Glomerular visceral epithelial cell (primary cell): ENCODE data around the gene EIF3I.
A peak's percentile ranks its signal among the peaks of the same experiment; 100 is the strongest.

Experiments used
- DNase-seq: peaks from one replicate; pipeline ENCODE4 v3.0.0-alpha.2; 2016; ENCODE audit errors: extremely low spot score

Gene EIF3I

GRCh38 chr1:32198237-32199042 lies 23.8 kb upstream of the EIF3I start:
- DNase-seq = no peak

- DNase-seq = no peak
These were observed 23.0 kb upstream of the EIF3I start for GRCh38 chr1:32199043-32199716.

DNA sequence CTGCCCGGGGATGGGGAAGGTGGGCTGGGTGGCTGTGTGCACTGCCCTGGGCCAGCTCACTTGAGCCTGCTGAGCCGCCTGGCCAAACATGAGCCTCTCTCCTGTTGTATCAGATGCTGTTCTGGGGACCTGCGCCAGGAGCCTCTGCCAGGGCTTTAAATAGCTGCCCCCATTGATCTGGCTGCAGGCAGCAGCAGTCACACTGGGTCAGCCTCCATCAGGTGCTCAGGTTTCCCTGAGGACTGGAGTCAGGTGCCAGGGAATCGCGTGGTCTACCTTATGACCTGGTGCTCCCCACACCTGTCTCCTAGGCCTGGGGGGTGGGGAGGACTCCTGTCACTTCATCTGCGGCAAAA lies 22.5 kb upstream of the EIF3I start:
- no peak for DNase-seq

GRCh38 chr1:32200226-32201010 lies 21.8 kb upstream of the EIF3I start, which contains the start of gene CCDC28B:
Gene CCDC28B, plus strand, starts transcription at chr1:32200595. Its CDS starts 1,341 bp downstream, at chr1:32201936.
- peak; percentile 48 for DNase-seq

DNA sequence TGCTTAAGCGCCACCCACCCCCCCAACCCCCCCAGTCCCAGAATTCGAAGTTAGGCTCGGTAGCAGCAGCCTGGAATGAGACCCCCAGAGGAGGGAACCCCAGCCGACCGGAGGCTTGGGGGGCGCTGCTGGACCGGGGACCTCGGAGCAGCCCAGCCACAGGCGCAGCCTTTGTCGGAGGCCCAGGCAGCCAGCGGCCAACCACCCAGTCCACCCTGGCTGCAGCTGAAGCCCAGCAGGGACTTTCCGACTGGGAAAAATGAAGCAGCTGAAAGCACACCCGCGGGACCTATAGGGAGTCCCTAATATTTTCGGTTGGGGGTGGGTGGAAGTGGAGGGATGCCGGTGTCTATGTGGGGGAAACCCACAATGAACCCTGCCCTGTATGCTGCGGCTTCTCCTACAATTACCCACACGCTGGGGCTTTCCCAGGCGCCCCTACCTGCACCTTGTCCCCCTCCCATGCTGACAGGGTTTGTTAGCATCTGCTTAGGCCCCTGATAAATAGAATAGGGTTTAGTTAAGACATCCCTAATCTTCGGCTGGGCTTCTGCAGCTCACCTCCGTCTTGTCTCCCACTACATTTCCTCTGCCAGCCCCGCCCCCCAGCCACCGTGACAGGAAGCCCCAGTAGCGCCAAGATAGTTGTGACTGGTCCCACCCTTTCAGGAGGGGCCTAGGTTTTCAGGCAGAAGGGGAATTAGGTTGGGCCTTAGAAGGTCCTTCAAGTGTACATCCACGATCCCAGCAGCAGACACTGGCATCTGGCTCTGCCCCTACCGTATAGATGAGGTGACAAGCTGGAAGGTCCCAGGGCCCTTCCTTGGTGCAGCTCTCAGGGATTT lies 21.0 kb upstream of the EIF3I start:
- peak; percentile 44 for DNase-seq

DNA sequence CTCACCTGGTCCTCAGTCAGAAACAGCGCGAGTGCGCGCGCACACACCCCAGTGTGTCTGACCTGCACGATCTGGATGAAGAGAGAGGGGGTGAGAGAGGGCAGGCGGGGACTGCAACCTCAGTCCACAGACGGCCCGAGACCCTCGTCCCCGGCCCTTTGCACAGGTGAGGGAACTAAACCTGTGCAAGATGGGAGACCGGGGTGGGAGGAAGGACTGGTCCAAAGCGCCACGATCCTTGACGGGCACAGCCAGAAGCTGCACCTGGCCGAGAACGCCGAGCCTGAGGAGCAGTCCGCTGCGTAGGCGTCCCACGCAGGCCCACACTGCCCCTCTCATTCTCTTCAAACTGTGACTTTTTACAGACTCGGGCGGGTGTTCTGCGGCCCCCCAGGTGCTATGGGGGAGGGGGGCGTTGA lies 17.3 kb upstream of the EIF3I start:
- no peak for DNase-seq

DNA sequence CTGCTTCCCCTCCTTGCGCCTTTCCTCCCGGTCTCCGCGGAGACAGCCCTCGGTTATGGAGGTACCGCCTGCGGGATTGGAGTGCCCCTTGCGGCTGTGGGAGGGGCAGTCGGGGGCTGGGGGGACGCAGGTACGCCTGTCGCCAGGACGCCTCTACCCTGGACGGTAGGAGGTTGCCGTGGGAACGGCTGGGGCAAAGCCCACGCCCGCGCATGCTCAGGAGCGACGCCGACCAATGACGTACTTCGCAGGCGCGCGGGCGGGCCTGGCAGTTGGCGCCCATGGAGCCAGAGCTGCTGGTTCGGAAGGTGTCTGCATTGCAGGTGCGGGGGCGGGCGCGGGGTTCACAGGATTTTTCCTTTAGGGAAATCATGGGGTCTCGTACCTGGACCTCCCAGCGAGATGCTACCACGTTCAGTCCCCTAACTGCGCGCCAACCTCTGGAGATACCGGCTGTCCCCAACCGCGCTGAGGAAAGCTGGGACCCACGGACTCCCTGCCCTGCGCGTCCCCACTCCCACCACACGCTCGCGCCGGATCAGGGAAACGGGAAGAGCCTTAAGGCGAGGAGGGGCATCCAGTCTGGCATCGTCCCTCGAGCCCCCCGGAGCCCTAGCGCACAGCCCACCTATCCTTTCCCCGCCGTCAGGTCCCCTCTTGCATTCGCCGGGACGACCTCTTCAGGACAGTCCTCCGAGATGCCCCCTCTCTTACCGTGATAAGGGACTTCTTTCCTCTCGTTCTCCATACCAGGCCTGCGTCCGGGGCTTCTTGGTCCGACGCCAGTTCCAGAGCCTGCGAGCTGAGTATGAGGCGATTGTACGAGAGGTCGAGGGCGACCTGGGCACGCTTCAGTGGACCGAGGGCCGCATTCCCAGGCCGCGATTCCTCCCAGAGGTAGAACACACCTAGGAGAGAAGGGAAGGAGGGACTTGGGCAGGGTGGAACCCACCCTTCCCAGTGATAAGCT lies 16.5 kb upstream of the EIF3I start, which contains the start of gene IQCC:
Gene IQCC (plus strand): TSS at position 271 of the 970 bp plus-strand sequence. CDS start 11 bp downstream, at position 282.
- peak; percentile 87 for DNase-seq

DNA sequence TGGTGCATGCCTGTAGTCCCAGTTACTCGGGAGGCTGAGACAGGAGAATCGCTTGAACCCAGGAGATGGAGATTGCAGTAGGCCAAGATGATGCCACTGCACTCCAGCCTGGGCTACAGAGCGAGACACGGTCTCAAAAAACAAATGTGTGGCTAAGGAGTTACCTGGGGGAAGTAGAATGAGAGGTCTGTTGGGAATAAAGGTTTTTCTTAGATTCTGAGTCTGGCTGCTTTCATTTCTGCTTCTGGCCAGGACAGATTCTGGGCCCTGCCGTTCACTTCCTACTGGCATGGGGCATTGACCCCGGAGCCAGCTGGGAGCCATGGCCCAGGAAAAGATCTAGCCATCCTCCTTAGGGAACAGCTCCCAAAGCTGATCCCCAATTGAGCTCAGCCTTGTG lies 13.7 kb upstream of the EIF3I start:
- DNase-seq = no peak

- DNase-seq = peak; percentile 88
These were observed 13.3 kb upstream of the EIF3I start, which contains the start of gene DCDC2B for GRCh38 chr1:32208891-32209328. Gene DCDC2B, plus strand, starts transcription at chr1:32209089. Its CDS starts 5 bp downstream, at chr1:32209094.

DNA sequence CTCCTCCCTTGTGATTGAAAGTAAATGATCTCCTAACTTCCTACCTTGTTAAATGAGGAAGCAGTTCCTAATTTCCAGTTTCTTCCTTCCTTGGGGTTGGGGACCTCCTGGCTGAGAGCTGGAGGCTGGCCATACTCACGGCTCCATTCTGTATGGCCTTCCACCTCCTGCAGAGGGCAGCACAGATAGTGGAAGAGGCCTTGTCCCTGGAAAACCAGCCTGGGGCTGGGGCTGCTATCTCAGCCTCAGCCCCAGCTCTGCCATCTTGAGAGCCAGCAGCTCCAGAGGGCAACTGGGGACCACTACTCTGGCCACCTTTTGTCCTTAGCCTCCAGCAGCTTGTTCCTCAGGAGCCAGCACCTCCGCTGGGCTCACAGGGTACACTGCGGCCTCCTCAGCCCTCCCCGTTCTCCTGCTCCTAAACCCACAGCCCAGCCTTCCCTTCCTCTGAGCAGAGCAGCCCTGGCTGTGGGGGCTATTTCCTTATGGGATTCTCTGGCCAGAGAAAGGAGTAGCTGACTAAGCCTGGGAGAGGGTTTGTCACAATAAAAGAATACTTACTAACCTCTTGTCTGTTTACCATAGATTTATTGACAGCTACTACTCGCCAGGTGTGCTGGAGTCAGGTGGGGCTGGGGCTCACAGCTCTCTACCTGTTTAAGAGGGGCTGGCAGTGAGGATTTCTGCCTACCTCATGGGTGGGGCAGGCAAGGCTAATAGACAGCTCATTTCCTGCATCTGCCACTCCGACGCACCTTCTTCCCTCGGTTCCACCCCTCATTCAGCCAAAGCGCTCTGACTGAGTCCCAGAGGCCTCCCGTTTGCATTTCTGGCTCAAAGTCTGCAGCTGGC lies 6.4 kb upstream of the EIF3I start:
- peak; percentile 67 for DNase-seq

GRCh38 chr1:32216566-32216965 lies 5.6 kb upstream of the EIF3I start:
- no peak for DNase-seq

- DNase-seq = no peak
These were observed 3.2 kb upstream of the EIF3I start for GRCh38 chr1:32219022-32219421.

- DNase-seq = peak; percentile 72
These were observed 1.2 kb upstream of the EIF3I start for GRCh38 chr1:32220746-32221580.

DNA sequence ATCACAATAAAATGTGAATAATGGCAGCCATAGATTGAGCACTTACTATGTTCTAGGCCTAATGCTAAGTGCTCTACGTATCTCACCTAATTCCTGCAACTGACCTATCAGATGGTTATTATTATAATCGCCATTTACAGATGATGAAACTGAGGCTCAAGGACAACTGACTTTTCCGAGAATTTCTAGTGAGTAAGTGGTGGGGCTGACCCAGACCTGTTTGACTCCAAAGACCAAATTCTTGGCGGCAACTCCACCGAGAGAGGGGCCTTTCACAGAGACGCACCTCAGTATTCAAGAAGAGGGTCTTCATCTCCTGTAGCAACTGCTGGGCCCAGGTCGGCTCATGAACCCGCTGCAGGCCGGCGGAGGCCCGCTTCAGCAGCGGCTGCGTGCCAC lies 627 bp upstream of the EIF3I start:
- DNase-seq = no peak

DNA sequence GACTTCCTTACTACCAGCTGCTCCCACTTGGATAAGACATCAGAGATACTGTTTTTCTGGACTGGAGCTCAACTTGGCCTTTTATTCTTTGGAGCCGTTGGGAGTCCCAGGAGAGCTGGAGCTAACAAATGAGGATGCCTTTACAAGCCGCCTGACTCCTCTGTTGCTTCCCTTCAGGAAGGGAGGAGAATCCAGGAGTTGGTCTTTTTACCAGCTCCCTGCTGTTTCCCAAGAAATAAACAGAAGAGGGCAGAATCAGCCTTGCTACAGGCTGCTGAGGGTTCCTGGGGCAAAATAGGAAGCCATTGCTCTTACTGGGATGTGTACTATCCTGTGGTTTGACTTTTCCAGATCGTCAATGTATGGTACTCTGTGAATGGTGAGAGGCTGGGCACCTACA lies 1.5 kb downstream of the EIF3I start:
- DNase-seq = no peak

- DNase-seq = no peak
These were observed 2.1 kb downstream of the EIF3I start for GRCh38 chr1:32224285-32224684.

GRCh38 chr1:32228771-32229170 lies 6.6 kb downstream of the EIF3I start:
- no peak for DNase-seq

DNA sequence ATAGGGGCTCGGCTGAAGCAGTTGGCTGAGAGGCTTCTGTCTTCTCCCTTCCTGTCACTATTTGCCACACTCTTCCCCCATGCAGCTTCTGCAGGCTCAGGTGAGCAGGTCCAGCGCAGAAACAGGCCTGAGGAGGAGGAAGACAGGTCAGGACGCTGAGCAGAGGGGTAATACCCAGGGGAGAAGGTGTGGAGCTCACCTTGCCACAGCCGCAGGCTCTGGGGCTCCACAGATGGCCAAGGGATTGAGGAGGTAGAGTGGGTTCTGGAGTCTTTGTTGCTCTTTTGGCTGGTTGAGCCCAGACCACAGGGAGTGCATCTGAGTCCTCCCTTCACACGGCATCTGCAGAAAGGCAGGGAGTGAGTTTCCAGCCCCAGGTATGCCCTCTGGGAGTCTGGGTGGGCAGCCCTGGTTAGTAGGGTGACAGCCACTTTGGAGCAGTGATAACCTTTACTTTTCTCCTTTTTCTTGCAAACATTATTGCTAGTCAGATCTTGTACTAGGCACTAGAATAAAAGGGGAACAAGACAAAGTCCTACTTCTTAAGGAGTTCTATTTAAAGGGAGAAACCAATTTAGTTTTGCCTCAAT lies 9.7 kb downstream of the EIF3I start:
- no peak for DNase-seq
